Measurements from ENCODE around the gene NPHS2. TPM values are rescaled to one million over a fixed set of nuclear protein-coding genes. Genes with fewer than 3 reads are reported as not detected.

Gene NPHS2
- total and polyA plus RNA-seq, 7 donors, result 0.46 TPM; not detected in 6

DNA sequence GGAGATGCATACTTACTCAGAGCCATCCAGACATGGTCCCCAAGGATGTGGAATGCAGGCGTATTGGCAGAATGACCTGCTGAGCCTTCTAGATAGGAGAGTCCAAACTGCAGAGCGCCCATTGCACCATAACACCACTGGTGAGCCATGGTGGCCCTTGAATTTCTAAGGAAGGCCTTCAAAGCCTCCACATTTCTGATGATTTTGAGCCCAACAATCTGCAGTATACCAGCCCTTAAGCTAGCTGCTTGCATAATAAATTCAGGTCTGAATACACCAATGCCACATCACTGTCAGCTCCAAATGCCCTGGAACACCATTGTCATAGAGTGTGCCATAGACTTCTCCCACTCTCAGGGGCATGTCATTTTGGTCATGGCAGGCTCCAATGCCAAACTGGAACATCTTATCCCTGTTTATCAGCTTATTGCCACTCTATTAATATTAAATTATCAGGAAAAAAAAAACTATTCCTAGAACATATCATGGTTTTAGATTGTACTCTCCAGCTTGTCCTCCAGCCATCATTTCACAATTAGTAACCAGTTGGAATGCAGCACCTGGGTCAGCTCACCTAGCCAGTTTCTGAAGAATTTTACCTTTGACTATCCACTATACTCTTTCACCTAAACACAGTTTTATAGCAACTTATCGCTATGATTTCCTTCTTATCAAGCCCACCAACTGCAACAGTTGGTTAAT is 26.9 kb downstream of the NPHS2 start:
- TF ChIP-seq POLR2A (IDR thresholded peaks at IDR 0.05), result no peak
- no peak for TF ChIP-seq POLR2AphosphoS5 (IDR thresholded peaks at IDR 0.05)
- TF ChIP-seq, protein P1, sequence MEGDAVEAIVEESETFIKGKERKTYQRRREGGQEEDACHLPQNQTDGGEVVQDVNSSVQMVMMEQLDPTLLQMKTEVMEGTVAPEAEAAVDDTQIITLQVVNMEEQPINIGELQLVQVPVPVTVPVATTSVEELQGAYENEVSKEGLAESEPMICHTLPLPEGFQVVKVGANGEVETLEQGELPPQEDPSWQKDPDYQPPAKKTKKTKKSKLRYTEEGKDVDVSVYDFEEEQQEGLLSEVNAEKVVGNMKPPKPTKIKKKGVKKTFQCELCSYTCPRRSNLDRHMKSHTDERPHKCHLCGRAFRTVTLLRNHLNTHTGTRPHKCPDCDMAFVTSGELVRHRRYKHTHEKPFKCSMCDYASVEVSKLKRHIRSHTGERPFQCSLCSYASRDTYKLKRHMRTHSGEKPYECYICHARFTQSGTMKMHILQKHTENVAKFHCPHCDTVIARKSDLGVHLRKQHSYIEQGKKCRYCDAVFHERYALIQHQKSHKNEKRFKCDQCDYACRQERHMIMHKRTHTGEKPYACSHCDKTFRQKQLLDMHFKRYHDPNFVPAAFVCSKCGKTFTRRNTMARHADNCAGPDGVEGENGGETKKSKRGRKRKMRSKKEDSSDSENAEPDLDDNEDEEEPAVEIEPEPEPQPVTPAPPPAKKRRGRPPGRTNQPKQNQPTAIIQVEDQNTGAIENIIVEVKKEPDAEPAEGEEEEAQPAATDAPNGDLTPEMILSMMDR (IDR thresholded peaks at IDR 0.05), result no peak
- no peak for TF ChIP-seq EP300 (IDR thresholded peaks at IDR 0.05)
- no peak for DNase-seq
- H3K27me3 ChIP-seq, result no peaks in the 10 kb centered on the region
- no peaks in the 10 kb centered on the region for H3K36me3 ChIP-seq
- no peaks in the 10 kb centered on the region for H3K9me3 ChIP-seq
- H3K4me1 ChIP-seq, result no peaks in the 10 kb centered on the region
- H3K4me3 ChIP-seq, result no peak overlapping the region
- intact Hi-C loops (cut with DNase I), result no loop called here
- 47 to 57% methylated on average over 3 of the region's 3 CpGs for WGBS, 2 donors
- no peak overlapping the region for H3K27ac ChIP-seq

GRCh38 chr1:179547021-179547535 is 28.7 kb downstream of the NPHS2 start:
- H3K27me3 ChIP-seq, result no peaks in the 10 kb centered on the region
- WGBS, 2 donors, result 75 to 87% methylated on average over 2 of the region's 2 CpGs
- H3K27ac ChIP-seq, result no peak overlapping the region
- DNase-seq, result no peak
- H3K9me3 ChIP-seq, result no peaks in the 10 kb centered on the region
- H3K4me3 ChIP-seq, result no peak overlapping the region
- no peaks in the 10 kb centered on the region for H3K4me1 ChIP-seq
- TF ChIP-seq POLR2AphosphoS5 (IDR thresholded peaks at IDR 0.05) (no peak), POLR2A (IDR thresholded peaks at IDR 0.05) (no peak), EP300 (IDR thresholded peaks at IDR 0.05) (no peak)
- TF ChIP-seq, protein P1 (IDR thresholded peaks at IDR 0.05), result no peak
- intact Hi-C loops (cut with DNase I), result no loop called here
- no peaks in the 10 kb centered on the region for H3K36me3 ChIP-seq

- Histone ChIP-seq H3K27me3 (no peaks in the 10 kb centered on the region), H3K4me1 (no peaks in the 10 kb centered on the region), H3K27ac (no peak overlapping the region), H3K9me3 (no peaks in the 10 kb centered on the region), H3K36me3 (no peaks in the 10 kb centered on the region), H3K4me3 (no peak overlapping the region)
- no peak for DNase-seq
- WGBS, 2 donors, result 40 to 59% methylated on average over 3 of the region's 3 CpGs
- TF ChIP-seq POLR2AphosphoS5 (IDR thresholded peaks at IDR 0.05) (no peak), POLR2A (IDR thresholded peaks at IDR 0.05) (no peak), EP300 (IDR thresholded peaks at IDR 0.05) (no peak)
- TF ChIP-seq, protein P1 (IDR thresholded peaks at IDR 0.05), result no peak
- intact Hi-C loops (cut with DNase I), result no loop called here
These were observed 30.4 kb downstream of the NPHS2 start for GRCh38 chr1:179545321-179545720.

- Histone ChIP-seq H3K27ac (no peak overlapping the region), H3K36me3 (no peaks in the 10 kb centered on the region), H3K9me3 (no peaks in the 10 kb centered on the region), H3K27me3 (no peaks in the 10 kb centered on the region), H3K4me3 (no peak overlapping the region), H3K4me1 (no peaks in the 10 kb centered on the region)
- TF ChIP-seq, protein P1 (IDR thresholded peaks at IDR 0.05), result no peak
- TF ChIP-seq POLR2A (IDR thresholded peaks at IDR 0.05) (no peak), EP300 (IDR thresholded peaks at IDR 0.05) (no peak), POLR2AphosphoS5 (IDR thresholded peaks at IDR 0.05) (no peak)
- DNase-seq, result no peak
- intact Hi-C loops (cut with DNase I), result no loop called here
- 74 to 82% methylated on average over 2 of the region's 2 CpGs for WGBS, 2 donors
These were observed 34.0 kb downstream of the NPHS2 start for GRCh38 chr1:179541774-179542173.

Data from sigmoid colon (tissue), 7 donors.